HepG2 (cell line): ENCODE results near the gene MT1F. TPM values are rescaled to one million over a fixed set of nuclear protein-coding genes. Genes with fewer than 3 reads are reported as not detected.
A peak's percentile ranks its signal among the peaks of the same experiment; 100 is the strongest.

ENCODE experiments used
- GABPA ChIP-seq, 2 experiments: IDR thresholded peaks; 2 replicates each; pipeline ENCODE4 v1.6.1; 2011 to 2016; ENCODE audit warnings: low read depth in 2 of 2, low read length in 1 of 2, missing biosample characterization in 1 of 2, missing genetic modification characterization in 1 of 2
- HMG20A ChIP-seq: IDR thresholded peaks from 2 replicates; pipeline ENCODE4 v1.6.1; 2016; ENCODE audit warnings: borderline replicate concordance
- KMT2B ChIP-seq: IDR thresholded peaks from 2 replicates; pipeline ENCODE4 v1.6.1; 2016; ENCODE audit warnings: missing genetic modification reagents, missing compliant biosample characterization
- LCORL ChIP-seq, 2 experiments: fragments of 450-650 bp in 1 of 2; sonication (generic) in 1 of 2; formaldehyde crosslinking in 1 of 2; IDR thresholded peaks; 2 replicates each; pipeline versions ENCODE4 v1.5.0 to v1.6.1; 2017 to 2020; ENCODE audit warnings: antibody characterized with exemption in 1 of 2, missing genetic modification reagents in 1 of 2
- MIER2 ChIP-seq: IDR thresholded peaks from 2 replicates; pipeline ENCODE4 v1.6.1; 2016; ENCODE audit warnings: missing biosample characterization, missing genetic modification reagents
- PLRG1 ChIP-seq: fragments of 450-650 bp; conservative IDR thresholded peaks from 2 replicates; pipeline ENCODE4 v1.6.1; 2016
- REL ChIP-seq: sonication (generic); formaldehyde crosslinking; conservative IDR thresholded peaks from 2 replicates; pipeline ENCODE4 v1.8.0; 2022; ENCODE audit warnings: mild to moderate bottlenecking, missing genetic modification reagents, moderate library complexity
- THYN1 ChIP-seq: sonication (generic); formaldehyde crosslinking; IDR thresholded peaks from 2 replicates; pipeline ENCODE4 v1.8.1; 2023; ENCODE audit warnings: low read depth, mild to moderate bottlenecking, moderate library complexity, missing genetic modification reagents, borderline replicate concordance
- ZNF121 ChIP-seq: sonication (generic); formaldehyde crosslinking; IDR thresholded peaks from 2 replicates; pipeline ENCODE4 v1.5.0; 2020; ENCODE audit warnings: mild to moderate bottlenecking, missing genetic modification reagents
- ZNF205 ChIP-seq: IDR thresholded peaks from 2 replicates; pipeline ENCODE4 v1.6.1; 2018; ENCODE audit warnings: missing biosample characterization, missing genetic modification reagents
- ZNF780A ChIP-seq: sonication (generic); formaldehyde crosslinking; IDR thresholded peaks from 2 replicates; pipeline ENCODE4 v1.8.0; 2022; ENCODE audit warnings: mild to moderate bottlenecking, missing genetic modification reagents, moderate library complexity
- ZNF850 ChIP-seq: sonication (generic); formaldehyde crosslinking; conservative IDR thresholded peaks from 2 replicates; pipeline ENCODE4 v1.9.0; 2021; ENCODE audit warnings: mild to moderate bottlenecking, missing genetic modification reagents
- ZSCAN20 ChIP-seq: sonication (generic); formaldehyde crosslinking; IDR thresholded peaks from 2 replicates; pipeline ENCODE4 v1.4.0; 2020; ENCODE audit warnings: missing genetic modification reagents, mild to moderate bottlenecking, borderline replicate concordance
- polyA plus RNA-seq, 8 experiments: library from polyadenylated mRNA; depleted of rRNA in 3 of 8; stranded (reverse) in 7 of 8; unstranded in 1 of 8; fragments of >200 nt; fragmentation: Illumina TruSeq in 4 of 8; extraction: Trizol in 4 of 8; gene quantifications; 2 replicates each; pipeline versions ENCODE4 v1.2.1 to v1.2.3, GENCODE V29; 2011 to 2016; ENCODE audit warnings: low read depth in 4 of 8, missing spikeins in 1 of 8, mixed read lengths in 1 of 8; ENCODE audit not compliant: insufficient read depth in 1 of 8
- total RNA-seq, 5 experiments: library from RNA; depleted of rRNA; stranded (reverse); fragments of >200 nt; fragmentation: Illumina TruSeq; extraction: Trizol; gene quantifications; 2 replicates each; pipeline ENCODE4 v1.2.3, GENCODE V29; 2016; ENCODE audit warnings: low read depth in 1 of 5
- TF ChIP-seq, protein P1 (sequence below): sonication (generic); formaldehyde crosslinking; IDR thresholded peaks from 2 replicates; pipeline ENCODE4 v1.5.0; 2020; ENCODE audit warnings: mild to moderate bottlenecking, missing genetic modification reagents
- TF ChIP-seq, protein P2 (sequence below): sonication (generic); formaldehyde crosslinking; IDR thresholded peaks from 2 replicates; pipeline ENCODE4 v1.5.1; 2020; ENCODE audit warnings: missing genetic modification reagents, mild to moderate bottlenecking, borderline replicate concordance
- TF ChIP-seq, protein P3 (sequence below): sonication (generic); formaldehyde crosslinking; conservative IDR thresholded peaks from 2 replicates; pipeline ENCODE4 v1.8.1; 2023; ENCODE audit warnings: missing genetic modification reagents
- TF ChIP-seq, protein P4 (sequence below): sonication (generic); formaldehyde crosslinking; IDR thresholded peaks from 2 replicates; pipeline ENCODE4 v1.9.0; 2022; ENCODE audit warnings: low read depth, missing genetic modification reagents

MT1F gene
- total and polyA plus RNA-seq, 2 of the 13 experiments (the other 11 are each of a cell fraction or from before 2014, with no cell fraction given): 1.9 to 169 TPM

DNA sequence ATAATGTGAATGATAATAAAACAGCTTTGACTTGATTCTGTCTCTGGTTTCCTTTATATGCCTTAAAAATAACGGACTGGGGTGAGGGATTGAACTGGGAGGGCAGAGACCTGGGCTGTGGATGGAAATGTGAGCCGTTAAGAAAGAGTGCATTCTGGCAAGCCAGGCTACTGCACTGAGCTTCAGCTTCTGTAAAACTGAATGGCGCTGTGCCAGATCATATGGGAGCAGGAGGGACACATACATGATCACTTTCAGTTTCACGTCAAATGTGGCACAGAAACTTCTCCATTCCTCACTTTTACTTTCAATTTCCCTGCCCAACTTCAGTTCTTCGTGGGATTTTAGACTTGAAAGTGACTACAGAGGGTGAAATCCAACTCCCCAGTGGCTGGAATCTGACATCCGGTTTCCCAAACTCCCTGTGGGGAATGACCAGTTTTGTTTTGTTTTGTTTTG lies 48.3 kb upstream of the MT1F start (continued):
- TF ChIP-seq ZSCAN20 (CRISPR knock-in tag): peak; percentile 77
- TF ChIP-seq HMG20A: no peak
- no peak for TF ChIP-seq GABPA (IDR thresholded peaks at IDR 0.05; ENCODE audit: low read depth, low read length)
- peak; percentile 47; the same call in 1 of the 2 replicates for TF ChIP-seq GABPA (CRISPR knock-in tag; IDR thresholded peaks at IDR 0.05; ENCODE audit: low read depth)
- 0 out of 2 replicates have a peak, but pooled peaks have one; percentile 19 for TF ChIP-seq REL
- TF ChIP-seq, protein P1, sequence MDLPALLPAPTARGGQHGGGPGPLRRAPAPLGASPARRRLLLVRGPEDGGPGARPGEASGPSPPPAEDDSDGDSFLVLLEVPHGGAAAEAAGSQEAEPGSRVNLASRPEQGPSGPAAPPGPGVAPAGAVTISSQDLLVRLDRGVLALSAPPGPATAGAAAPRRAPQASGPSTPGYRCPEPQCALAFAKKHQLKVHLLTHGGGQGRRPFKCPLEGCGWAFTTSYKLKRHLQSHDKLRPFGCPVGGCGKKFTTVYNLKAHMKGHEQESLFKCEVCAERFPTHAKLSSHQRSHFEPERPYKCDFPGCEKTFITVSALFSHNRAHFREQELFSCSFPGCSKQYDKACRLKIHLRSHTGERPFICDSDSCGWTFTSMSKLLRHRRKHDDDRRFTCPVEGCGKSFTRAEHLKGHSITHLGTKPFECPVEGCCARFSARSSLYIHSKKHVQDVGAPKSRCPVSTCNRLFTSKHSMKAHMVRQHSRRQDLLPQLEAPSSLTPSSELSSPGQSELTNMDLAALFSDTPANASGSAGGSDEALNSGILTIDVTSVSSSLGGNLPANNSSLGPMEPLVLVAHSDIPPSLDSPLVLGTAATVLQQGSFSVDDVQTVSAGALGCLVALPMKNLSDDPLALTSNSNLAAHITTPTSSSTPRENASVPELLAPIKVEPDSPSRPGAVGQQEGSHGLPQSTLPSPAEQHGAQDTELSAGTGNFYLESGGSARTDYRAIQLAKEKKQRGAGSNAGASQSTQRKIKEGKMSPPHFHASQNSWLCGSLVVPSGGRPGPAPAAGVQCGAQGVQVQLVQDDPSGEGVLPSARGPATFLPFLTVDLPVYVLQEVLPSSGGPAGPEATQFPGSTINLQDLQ: no peak
- TF ChIP-seq LCORL (IDR thresholded peaks at IDR 0.05): no peak
- peak; percentile 47; the same call in 1 of the 2 replicates for TF ChIP-seq LCORL (CRISPR knock-in tag; IDR thresholded peaks at IDR 0.05)
- peak; percentile 59 for TF ChIP-seq KMT2B (CRISPR knock-in tag)
- TF ChIP-seq ZNF850: no peak
- TF ChIP-seq PLRG1: no peak
- TF ChIP-seq, protein P2, sequence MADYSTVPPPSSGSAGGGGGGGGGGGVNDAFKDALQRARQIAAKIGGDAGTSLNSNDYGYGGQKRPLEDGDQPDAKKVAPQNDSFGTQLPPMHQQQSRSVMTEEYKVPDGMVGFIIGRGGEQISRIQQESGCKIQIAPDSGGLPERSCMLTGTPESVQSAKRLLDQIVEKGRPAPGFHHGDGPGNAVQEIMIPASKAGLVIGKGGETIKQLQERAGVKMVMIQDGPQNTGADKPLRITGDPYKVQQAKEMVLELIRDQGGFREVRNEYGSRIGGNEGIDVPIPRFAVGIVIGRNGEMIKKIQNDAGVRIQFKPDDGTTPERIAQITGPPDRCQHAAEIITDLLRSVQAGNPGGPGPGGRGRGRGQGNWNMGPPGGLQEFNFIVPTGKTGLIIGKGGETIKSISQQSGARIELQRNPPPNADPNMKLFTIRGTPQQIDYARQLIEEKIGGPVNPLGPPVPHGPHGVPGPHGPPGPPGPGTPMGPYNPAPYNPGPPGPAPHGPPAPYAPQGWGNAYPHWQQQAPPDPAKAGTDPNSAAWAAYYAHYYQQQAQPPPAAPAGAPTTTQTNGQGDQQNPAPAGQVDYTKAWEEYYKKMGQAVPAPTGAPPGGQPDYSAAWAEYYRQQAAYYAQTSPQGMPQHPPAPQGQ (CRISPR knock-in tag): 0 out of 2 replicates have a peak, but pooled peaks have one; percentile 39
- TF ChIP-seq ZNF121 (CRISPR knock-in tag): no peak
- TF ChIP-seq MIER2 (CRISPR knock-in tag): 0 out of 2 replicates have a peak, but pooled peaks have one; percentile 17
- TF ChIP-seq, protein P3, sequence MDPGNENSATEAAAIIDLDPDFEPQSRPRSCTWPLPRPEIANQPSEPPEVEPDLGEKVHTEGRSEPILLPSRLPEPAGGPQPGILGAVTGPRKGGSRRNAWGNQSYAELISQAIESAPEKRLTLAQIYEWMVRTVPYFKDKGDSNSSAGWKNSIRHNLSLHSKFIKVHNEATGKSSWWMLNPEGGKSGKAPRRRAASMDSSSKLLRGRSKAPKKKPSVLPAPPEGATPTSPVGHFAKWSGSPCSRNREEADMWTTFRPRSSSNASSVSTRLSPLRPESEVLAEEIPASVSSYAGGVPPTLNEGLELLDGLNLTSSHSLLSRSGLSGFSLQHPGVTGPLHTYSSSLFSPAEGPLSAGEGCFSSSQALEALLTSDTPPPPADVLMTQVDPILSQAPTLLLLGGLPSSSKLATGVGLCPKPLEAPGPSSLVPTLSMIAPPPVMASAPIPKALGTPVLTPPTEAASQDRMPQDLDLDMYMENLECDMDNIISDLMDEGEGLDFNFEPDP: no peak
- no peak for TF ChIP-seq ZNF780A
- TF ChIP-seq, protein P4, sequence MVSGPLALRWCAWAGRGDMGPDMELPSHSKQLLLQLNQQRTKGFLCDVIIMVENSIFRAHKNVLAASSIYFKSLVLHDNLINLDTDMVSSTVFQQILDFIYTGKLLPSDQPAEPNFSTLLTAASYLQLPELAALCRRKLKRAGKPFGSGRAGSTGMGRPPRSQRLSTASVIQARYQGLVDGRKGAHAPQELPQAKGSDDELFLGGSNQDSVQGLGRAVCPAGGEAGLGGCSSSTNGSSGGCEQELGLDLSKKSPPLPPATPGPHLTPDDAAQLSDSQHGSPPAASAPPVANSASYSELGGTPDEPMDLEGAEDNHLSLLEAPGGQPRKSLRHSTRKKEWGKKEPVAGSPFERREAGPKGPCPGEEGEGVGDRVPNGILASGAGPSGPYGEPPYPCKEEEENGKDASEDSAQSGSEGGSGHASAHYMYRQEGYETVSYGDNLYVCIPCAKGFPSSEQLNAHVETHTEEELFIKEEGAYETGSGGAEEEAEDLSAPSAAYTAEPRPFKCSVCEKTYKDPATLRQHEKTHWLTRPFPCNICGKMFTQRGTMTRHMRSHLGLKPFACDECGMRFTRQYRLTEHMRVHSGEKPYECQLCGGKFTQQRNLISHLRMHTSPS (CRISPR knock-in tag): 0 out of 2 replicates have a peak, but pooled peaks have one; percentile 11
- 0 out of 2 replicates have a peak, but pooled peaks have one; percentile 4 for TF ChIP-seq ZNF205 (CRISPR knock-in tag)
- no peak for TF ChIP-seq THYN1 (CRISPR knock-in tag)
